ENCODE measurements around the gene ZNG1F.
"Not testable (repeated sequence)": the region's sequence is repeated elsewhere in the genome, so short reads cannot be mapped to it uniquely, and the experiment has no call there.

GRCh38 chr9:41098759-41099158, 90.4 kb downstream of the ZNG1F start:
- not testable (repeated sequence) for TF ChIP-seq CTCF, POLR2A (IDR thresholded peaks at IDR 0.05)

All from heart left ventricle (tissue), 13 donors.